Keratinocyte (primary cell): ENCODE measurements around the gene DLG1. TPM values are rescaled to one million over a fixed set of nuclear protein-coding genes. Genes with fewer than 3 reads are reported as not detected.

Experiments
- DNase-seq: peaks from one replicate; pipeline ENCODE4 v3.0.0-alpha.2; 2011; ENCODE audit warnings: low read depth, missing footprints, low spot score
- FAIRE-seq: peaks from 2 replicates; lab custom pipeline; 2011; peaks lifted over from hg19 to GRCh38; lab: Jason Lieb, UNC
- H2AFZ ChIP-seq: 2 replicates; pipeline ENCODE4 v1.6.0; 2012; ENCODE audit warnings: low read length, control low read depth, inconsistent platforms; ENCODE audit not compliant: control insufficient read depth
- H3K27ac ChIP-seq: 2 replicates; pipeline ENCODE4 v1.5.1; 2011; ENCODE audit warnings: low read length; ENCODE audit not compliant: control insufficient read depth, insufficient read depth
- H3K27me3 ChIP-seq: 3 replicates; pipeline ENCODE4 v1.6.0; 2011; ENCODE audit warnings: low read length; ENCODE audit not compliant: control insufficient read depth, insufficient read depth; ENCODE audit errors: extremely low read depth
- H3K36me3 ChIP-seq, 2 experiments: 2 replicates in 1 of 2; 3 replicates in 1 of 2; pipeline ENCODE4 v1.5.1; 2011; ENCODE audit warnings: low read length in 2 of 2, mild to moderate bottlenecking in 1 of 2; ENCODE audit not compliant: control insufficient read depth in 2 of 2, insufficient read depth in 2 of 2; ENCODE audit errors: extremely low read depth in 1 of 2
- H3K4me1 ChIP-seq: 3 replicates; pipeline ENCODE4 v1.5.1; 2011; ENCODE audit warnings: low read length; ENCODE audit not compliant: control insufficient read depth, insufficient read depth; ENCODE audit errors: extremely low read depth
- H3K4me2 ChIP-seq: 3 replicates; pipeline ENCODE4 v1.6.0; 2011; ENCODE audit warnings: low read depth, low read length; ENCODE audit not compliant: control insufficient read depth, insufficient read depth; ENCODE audit errors: extremely low read depth
- H3K4me3 ChIP-seq, 3 experiments: fragments of 200-600 bp in 1 of 3; sonication (generic) in 1 of 3; 2 replicates in 2 of 3; 3 replicates in 1 of 3; pipeline ENCODE4 v1.5.1; 2011 to 2016; ENCODE audit warnings: low read length in 3 of 3, mild to moderate bottlenecking in 3 of 3, control low read depth in 2 of 3, inconsistent platforms in 1 of 3, low read depth in 1 of 3, mixed read lengths in 1 of 3, mixed run types in 1 of 3, moderate library complexity in 1 of 3; ENCODE audit not compliant: control insufficient read depth in 2 of 3, insufficient read depth in 2 of 3; ENCODE audit errors: extremely low read depth in 1 of 3
- H3K79me2 ChIP-seq: 2 replicates; pipeline ENCODE4 v1.6.0; 2012; ENCODE audit warnings: low read length; ENCODE audit not compliant: control insufficient read depth, insufficient read depth
- H3K9ac ChIP-seq: 3 replicates; pipeline ENCODE4 v1.6.0; 2011; ENCODE audit warnings: low read length; ENCODE audit not compliant: control insufficient read depth, insufficient read depth; ENCODE audit errors: extremely low read depth
- H3K9me1 ChIP-seq: 3 replicates; pipeline ENCODE4 v1.6.0; 2011; ENCODE audit warnings: low read length; ENCODE audit not compliant: control insufficient read depth, insufficient read depth; ENCODE audit errors: extremely low read depth
- H3K9me3 ChIP-seq: 2 replicates; pipeline ENCODE4 v1.5.1; 2012; ENCODE audit warnings: low read depth, low read length; ENCODE audit not compliant: control insufficient read depth
- H4K20me1 ChIP-seq: 3 replicates; pipeline ENCODE4 v1.6.0; 2011; ENCODE audit warnings: low read length; ENCODE audit not compliant: control insufficient read depth, insufficient read depth; ENCODE audit errors: extremely low read depth
- EZH2 ChIP-seq: IDR thresholded peaks from one replicate; pipeline ENCODE4 v1.6.1; 2012; ENCODE audit warnings: inconsistent platforms, mild to moderate bottlenecking, low read length, moderate library complexity
- dilution Hi-C: fragments of 300-500 bp; cut with MboI; formaldehyde crosslinking; loops from one replicate; pipeline ENCODE4 v1.7.0; 2020; ENCODE audit warnings: low sequenced_read_pairs; ENCODE audit not compliant: extremely low pct_ligation_motif_present
- polyA plus RNA-seq, 5 experiments: library from polyadenylated mRNA; depleted of rRNA in 3 of 5; stranded (reverse) in 3 of 5; stranded (forward) in 1 of 5; unstranded in 1 of 5; fragments of >200 nt; gene quantifications; 1 replicate in 1 of 5; 2 replicates in 3 of 5; 3 replicates in 1 of 5; pipeline versions ENCODE4 v1.2.1 to v1.2.3, GENCODE V29; 2011 to 2012; ENCODE audit warnings: missing spikeins in 2 of 5, low read depth in 1 of 5, low replicate concordance in 1 of 5
- TF ChIP-seq, protein P1 (sequence below), 3 experiments: IDR thresholded peaks in 1 of 3; conservative IDR thresholded peaks in 1 of 3; optimal IDR thresholded peaks in 1 of 3; 2 replicates in 2 of 3; 3 replicates in 1 of 3; pipeline versions ENCODE3 to v1.5.1; 2011; ENCODE audit warnings: low read length in 3 of 3, mild to moderate bottlenecking in 3 of 3, moderate library complexity in 2 of 3, control low read depth in 1 of 3, inconsistent platforms in 1 of 3; ENCODE audit not compliant: insufficient read depth in 2 of 3; ENCODE audit errors: extremely low read depth in 1 of 3

DLG1 gene
- polyA plus RNA-seq, 1 donor (not counting 4 experiments of a cell fraction or from before 2014, with no cell fraction given): 139 TPM

GRCh38 chr3:197040658-197041057 lies 257.8 kb downstream of the DLG1 start:
- Histone ChIP-seq H3K27me3 (no peaks in the 10 kb centered on the region), H3K36me3 (peaks cover 10 to 13% of the 10 kb centered on the region in 2 experiments), H2AFZ (no peak overlapping the region), H3K79me2 (no peaks in the 10 kb centered on the region), H3K4me3 (no peak overlapping the region), H3K9me3 (no peaks in the 10 kb centered on the region), H3K4me1 (peaks cover 18% of the 10 kb centered on the region), H3K9me1 (no peaks in the 10 kb centered on the region), H3K9ac (no peak overlapping the region), H4K20me1 (no peaks in the 10 kb centered on the region), H3K27ac (no peak overlapping the region), H3K4me2 (no peak overlapping the region)
- DNase-seq (no peak), FAIRE-seq (no peak)
- dilution Hi-C loops: no loop called here
- TF ChIP-seq EZH2: no peak
- TF ChIP-seq, protein P1, sequence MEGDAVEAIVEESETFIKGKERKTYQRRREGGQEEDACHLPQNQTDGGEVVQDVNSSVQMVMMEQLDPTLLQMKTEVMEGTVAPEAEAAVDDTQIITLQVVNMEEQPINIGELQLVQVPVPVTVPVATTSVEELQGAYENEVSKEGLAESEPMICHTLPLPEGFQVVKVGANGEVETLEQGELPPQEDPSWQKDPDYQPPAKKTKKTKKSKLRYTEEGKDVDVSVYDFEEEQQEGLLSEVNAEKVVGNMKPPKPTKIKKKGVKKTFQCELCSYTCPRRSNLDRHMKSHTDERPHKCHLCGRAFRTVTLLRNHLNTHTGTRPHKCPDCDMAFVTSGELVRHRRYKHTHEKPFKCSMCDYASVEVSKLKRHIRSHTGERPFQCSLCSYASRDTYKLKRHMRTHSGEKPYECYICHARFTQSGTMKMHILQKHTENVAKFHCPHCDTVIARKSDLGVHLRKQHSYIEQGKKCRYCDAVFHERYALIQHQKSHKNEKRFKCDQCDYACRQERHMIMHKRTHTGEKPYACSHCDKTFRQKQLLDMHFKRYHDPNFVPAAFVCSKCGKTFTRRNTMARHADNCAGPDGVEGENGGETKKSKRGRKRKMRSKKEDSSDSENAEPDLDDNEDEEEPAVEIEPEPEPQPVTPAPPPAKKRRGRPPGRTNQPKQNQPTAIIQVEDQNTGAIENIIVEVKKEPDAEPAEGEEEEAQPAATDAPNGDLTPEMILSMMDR (optimal IDR thresholded peaks at IDR 0.05 in 1 of 3, IDR thresholded peaks at IDR 0.05 in 1 of 3, conservative IDR thresholded peaks at IDR 0.05 in 1 of 3; ENCODE audit: extremely low read depth in 1 of 3, insufficient read depth in 2 of 3, low read length in 3 of 3): no peak

GRCh38 chr3:197038679-197039462 lies 259.5 kb downstream of the DLG1 start:
- Histone ChIP-seq H3K79me2 (no peaks in the 10 kb centered on the region), H3K9me1 (no peaks in the 10 kb centered on the region), H3K4me2 (peak overlapping the region; percentile 31), H3K9me3 (no peaks in the 10 kb centered on the region), H3K36me3 (peaks cover 0 to 5% of the 10 kb centered on the region in 2 experiments), H3K9ac (no peak overlapping the region), H3K27me3 (no peaks in the 10 kb centered on the region), H2AFZ (no peak overlapping the region), H3K4me1 (peaks cover 18% of the 10 kb centered on the region), H4K20me1 (no peaks in the 10 kb centered on the region), H3K27ac (peak overlapping the region; percentile 40), H3K4me3 (no peak overlapping the region)
- FAIRE-seq (peak; percentile 66), DNase-seq (peak; percentile 28)
- dilution Hi-C loops: no loop called here
- no peak for TF ChIP-seq EZH2
- TF ChIP-seq, protein P1 (optimal IDR thresholded peaks at IDR 0.05 in 1 of 3, IDR thresholded peaks at IDR 0.05 in 1 of 3, conservative IDR thresholded peaks at IDR 0.05 in 1 of 3; ENCODE audit: extremely low read depth in 1 of 3, insufficient read depth in 2 of 3, low read length in 3 of 3): no peak
